WERI-Rb-1 (cell line): ENCODE measurements around the gene PCP4.

Source experiments
- DNase-seq: peaks from one replicate; pipeline ENCODE4 v3.0.0-alpha.2; 2020
- H3K27ac ChIP-seq: fragments of 250-450 bp; sonication (Bioruptor Pico); 2 replicates; pipeline ENCODE4 v1.5.1; 2020; ENCODE audit warnings: mild to moderate bottlenecking, moderate library complexity
- H3K27me3 ChIP-seq: fragments of 250-450 bp; sonication (Bioruptor Pico); 2 replicates; pipeline ENCODE4 v1.5.1; 2021; ENCODE audit warnings: mild to moderate bottlenecking, low read depth, moderate library complexity; ENCODE audit not compliant: insufficient read depth, severe bottlenecking
- H3K36me3 ChIP-seq: fragments of 250-450 bp; sonication (Bioruptor Pico); 2 replicates; pipeline ENCODE4 v1.5.1; 2020; ENCODE audit warnings: mild to moderate bottlenecking, moderate library complexity
- H3K4me3 ChIP-seq: 2 replicates; pipeline ENCODE4 v1.5.1; 2011; ENCODE audit warnings: low read depth, mild to moderate bottlenecking, control low read depth, low read length
- H3K9me3 ChIP-seq: fragments of 250-450 bp; sonication (Bioruptor Pico); 2 replicates; pipeline ENCODE4 v1.5.1; 2021; ENCODE audit warnings: mild to moderate bottlenecking, moderate library complexity; ENCODE audit not compliant: severe bottlenecking
- CTCF ChIP-seq: IDR thresholded peaks from 2 replicates; pipeline ENCODE4 v1.5.1; 2011; ENCODE audit warnings: low read depth, mild to moderate bottlenecking, control low read depth, inconsistent platforms, low read length

PCP4 gene

GRCh38 chr21:39840373-39841097 lies 26.7 kb upstream of the PCP4 start:
- DNase-seq = no peak
- H3K9me3 ChIP-seq = no peaks in the 10 kb centered on the region
- no peak for TF ChIP-seq CTCF
- H3K27me3 ChIP-seq = no peaks in the 10 kb centered on the region
- no peaks in the 10 kb centered on the region for H3K36me3 ChIP-seq
- no peak overlapping the region for H3K4me3 ChIP-seq
- no peak overlapping the region for H3K27ac ChIP-seq

GRCh38 chr21:39842741-39843459 lies 24.3 kb upstream of the PCP4 start:
- no peak for TF ChIP-seq CTCF
- no peaks in the 10 kb centered on the region for H3K27me3 ChIP-seq
- H3K36me3 ChIP-seq = no peaks in the 10 kb centered on the region
- H3K27ac ChIP-seq = peak overlapping the region; percentile 43
- peak; percentile 81 for DNase-seq
- no peak overlapping the region for H3K4me3 ChIP-seq
- H3K9me3 ChIP-seq = no peaks in the 10 kb centered on the region

- Histone ChIP-seq H3K9me3 (no peaks in the 10 kb centered on the region), H3K27ac (no peak overlapping the region), H3K4me3 (no peak overlapping the region), H3K27me3 (no peaks in the 10 kb centered on the region), H3K36me3 (no peaks in the 10 kb centered on the region)
- DNase-seq = no peak
- TF ChIP-seq CTCF = no peak
Measured at GRCh38 chr21:39843483-39843882, 23.8 kb upstream of the PCP4 start.

GRCh38 chr21:39843916-39844315 lies 23.3 kb upstream of the PCP4 start:
- DNase-seq = no peak

GRCh38 chr21:39845571-39846130 lies 21.6 kb upstream of the PCP4 start:
- peak; percentile 79 for DNase-seq
- no peaks in the 10 kb centered on the region for H3K36me3 ChIP-seq
- H3K27ac ChIP-seq = no peak overlapping the region
- H3K27me3 ChIP-seq = no peaks in the 10 kb centered on the region
- TF ChIP-seq CTCF = no peak
- no peak overlapping the region for H3K4me3 ChIP-seq
- no peaks in the 10 kb centered on the region for H3K9me3 ChIP-seq

More at GRCh38 chr21:39843916-39844315, 23.3 kb upstream of the PCP4 start:
- Histone ChIP-seq H3K27me3 (no peaks in the 10 kb centered on the region), H3K36me3 (no peaks in the 10 kb centered on the region), H3K27ac (no peak overlapping the region), H3K9me3 (no peaks in the 10 kb centered on the region), H3K4me3 (no peak overlapping the region)
- no peak for TF ChIP-seq CTCF
